HEK293 (cell line): Measurements from ENCODE around the gene NUDT3.

ENCODE experiments used
- CTCF ChIA-PET: fragments of 350-600 bp; formaldehyde crosslinking; extraction: SDS; loops from one replicate; lab custom pipeline; 2021; ENCODE audit warnings: antibody characterized with exemption; lab: Yijun Ruan, JAX
- POLR2A ChIA-PET: fragments of 300-600 bp; formaldehyde crosslinking; extraction: SDS; loops from one replicate; lab custom pipeline; 2020; ENCODE audit warnings: antibody characterized with exemption, inconsistent platforms; lab: Yijun Ruan, JAX
- H3K27ac ChIP-seq: fragments of 200-500 bp; sonication (Bioruptor generic); 2 replicates; pipeline ENCODE4 v1.5.1; 2014; ENCODE audit warnings: low read depth, low read length, control low read depth, inconsistent platforms; ENCODE audit errors: extremely low read depth
- H3K36me3 ChIP-seq, 2 experiments: fragments of 200-500 bp in 1 of 2; sonication (Bioruptor generic) in 1 of 2; 1 replicate in 1 of 2; 2 replicates in 1 of 2; pipeline ENCODE4 v1.5.1; 2014 to 2017; ENCODE audit warnings: inconsistent platforms in 2 of 2, low read length in 2 of 2; ENCODE audit not compliant: control insufficient read depth in 2 of 2, insufficient read depth in 1 of 2
- H3K4me1 ChIP-seq: fragments of 200-500 bp; sonication (Bioruptor generic); 2 replicates; pipeline ENCODE4 v1.5.1; 2014; ENCODE audit warnings: mild to moderate bottlenecking, low read length, inconsistent platforms; ENCODE audit not compliant: control insufficient read depth, insufficient read depth
- H3K4me3 ChIP-seq: 2 replicates; pipeline ENCODE4 v1.5.1; 2011; ENCODE audit warnings: low read depth, mild to moderate bottlenecking, control low read depth, low read length, moderate library complexity
- H3K9me3 ChIP-seq: fragments of 200-500 bp; sonication (Bioruptor generic); 2 replicates; pipeline ENCODE4 v1.5.1; 2014; ENCODE audit warnings: low read depth, low read length, inconsistent platforms; ENCODE audit not compliant: control insufficient read depth, insufficient read depth
- IKZF3 ChIP-seq: fragments of 450-650 bp; IDR thresholded peaks from 2 replicates; pipeline ENCODE4 v1.5.0; 2018; ENCODE audit warnings: missing biosample characterization, mild to moderate bottlenecking, missing genetic modification characterization, moderate library complexity
- OSR2 ChIP-seq: fragments of 450-650 bp; formaldehyde crosslinking; IDR thresholded peaks from 2 replicates; pipeline ENCODE4 v1.5.1; 2016; ENCODE audit warnings: missing biosample characterization, missing genetic modification characterization
- TSHZ1 ChIP-seq: fragments of 450-650 bp; formaldehyde crosslinking; IDR thresholded peaks from 2 replicates; pipeline ENCODE4 v1.5.1; 2016; ENCODE audit warnings: missing biosample characterization, missing genetic modification characterization, borderline replicate concordance
- ZNF10 ChIP-seq: fragments of 450-650 bp; formaldehyde crosslinking; IDR thresholded peaks from 2 replicates; pipeline ENCODE4 v1.5.1; 2017; ENCODE audit warnings: missing biosample characterization, missing genetic modification characterization
- ZNF132 ChIP-seq: fragments of 450-650 bp; formaldehyde crosslinking; IDR thresholded peaks from 2 replicates; pipeline ENCODE4 v1.5.1; 2017; ENCODE audit warnings: missing biosample characterization, missing genetic modification characterization, borderline replicate concordance
- ZNF148 ChIP-seq: fragments of 450-650 bp; formaldehyde crosslinking; IDR thresholded peaks from 2 replicates; pipeline ENCODE4 v1.5.0; 2017; ENCODE audit warnings: missing biosample characterization, missing genetic modification characterization, borderline replicate concordance
- ZNF211 ChIP-seq: fragments of 450-650 bp; formaldehyde crosslinking; IDR thresholded peaks from 2 replicates; pipeline ENCODE4 v1.5.1; 2016; ENCODE audit warnings: low read depth, missing biosample characterization, missing genetic modification characterization
- ZNF221 ChIP-seq: fragments of 450-650 bp; formaldehyde crosslinking; IDR thresholded peaks from 2 replicates; pipeline ENCODE4 v1.5.1; 2017; ENCODE audit warnings: missing biosample characterization, missing genetic modification characterization, borderline replicate concordance
- ZNF248 ChIP-seq: fragments of 450-650 bp; formaldehyde crosslinking; IDR thresholded peaks from 2 replicates; pipeline ENCODE4 v1.5.1; 2017; ENCODE audit warnings: missing biosample characterization, missing genetic modification characterization
- ZNF324 ChIP-seq: fragments of 450-650 bp; formaldehyde crosslinking; IDR thresholded peaks from 2 replicates; pipeline ENCODE4 v1.5.1; 2016; ENCODE audit warnings: missing biosample characterization, missing genetic modification characterization
- ZNF341 ChIP-seq: fragments of 450-650 bp; formaldehyde crosslinking; IDR thresholded peaks from 2 replicates; pipeline ENCODE4; 2016; ENCODE audit warnings: low read depth, missing biosample characterization, missing genetic modification characterization
- ZNF366 ChIP-seq: fragments of 450-650 bp; formaldehyde crosslinking; conservative IDR thresholded peaks from 2 replicates; pipeline ENCODE4 v1.5.1; 2016; ENCODE audit warnings: missing biosample characterization, missing genetic modification characterization
- ZNF473 ChIP-seq: fragments of 450-650 bp; formaldehyde crosslinking; IDR thresholded peaks from 2 replicates; pipeline ENCODE4 v1.5.1; 2017; ENCODE audit warnings: missing biosample characterization, missing genetic modification characterization
- ZNF585B ChIP-seq: fragments of 450-650 bp; formaldehyde crosslinking; IDR thresholded peaks from 2 replicates; pipeline ENCODE4 v1.5.1; 2016; ENCODE audit warnings: missing biosample characterization, missing genetic modification characterization
- ZNF692 ChIP-seq: fragments of 450-650 bp; formaldehyde crosslinking; IDR thresholded peaks from 2 replicates; pipeline ENCODE4 v1.5.1; 2016; ENCODE audit warnings: missing biosample characterization, missing genetic modification characterization
- ZNF830 ChIP-seq: fragments of 450-650 bp; IDR thresholded peaks from 2 replicates; pipeline ENCODE4 v1.5.0; 2018; ENCODE audit warnings: missing biosample characterization, missing genetic modification characterization, low read depth, mild to moderate bottlenecking, moderate library complexity
- ZSCAN30 ChIP-seq: fragments of 450-650 bp; IDR thresholded peaks from 2 replicates; pipeline ENCODE4 v1.5.1; 2018; ENCODE audit warnings: missing biosample characterization, mild to moderate bottlenecking, missing genetic modification characterization, moderate library complexity
- TF ChIP-seq, protein P1 (sequence below): fragments of 450-650 bp; formaldehyde crosslinking; IDR thresholded peaks from 2 replicates; pipeline ENCODE4 v1.5.1; 2016; ENCODE audit warnings: missing biosample characterization, missing genetic modification characterization
- TF ChIP-seq, protein P2 (sequence below): fragments of 450-650 bp; formaldehyde crosslinking; IDR thresholded peaks from 2 replicates; pipeline ENCODE4 v1.5.1; 2016; ENCODE audit warnings: missing biosample characterization, missing genetic modification characterization

The NUDT3 gene

GRCh38 chr6:34238585-34239499 is 153.6 kb downstream of the NUDT3 start (continued):
- TF ChIP-seq TSHZ1 (tag by site-specific recombination) (no peak), ZNF221 (no peak), ZNF148 (no peak), ZNF132 (tag by site-specific recombination) (no peak), ZNF585B (no peak), ZNF10 (tag by site-specific recombination) (no peak), OSR2 (tag by site-specific recombination) (no peak), IKZF3 (no peak), ZNF830 (tag by site-specific recombination) (no peak)

- Histone ChIP-seq H3K4me3 (peak overlapping the region; percentile 67), H3K9me3 (no peaks in the 10 kb centered on the region), H3K4me1 (peaks cover 6% of the 10 kb centered on the region; the same call in 1 of the 2 replicates), H3K36me3 (peaks cover 0 to 37% of the 10 kb centered on the region in 2 experiments; a peak in 1 of 3 replicates), H3K27ac (peak overlapping the region; percentile 88)
- CTCF ChIA-PET: interaction anchor here (1.7 to 1.8 kb wide), 2 partner anchors 11 to 42 kb away, joined by 9 to 10 read pairs; partner anchors contain the start of gene SMIM29
- POLR2A ChIA-PET: interaction anchor here (1.0 to 1.7 kb wide), 2 partner anchors 11 to 74 kb away, joined by 3 to 10 read pairs; partner anchors contain the start of gene SMIM29
- TF ChIP-seq, protein P1, sequence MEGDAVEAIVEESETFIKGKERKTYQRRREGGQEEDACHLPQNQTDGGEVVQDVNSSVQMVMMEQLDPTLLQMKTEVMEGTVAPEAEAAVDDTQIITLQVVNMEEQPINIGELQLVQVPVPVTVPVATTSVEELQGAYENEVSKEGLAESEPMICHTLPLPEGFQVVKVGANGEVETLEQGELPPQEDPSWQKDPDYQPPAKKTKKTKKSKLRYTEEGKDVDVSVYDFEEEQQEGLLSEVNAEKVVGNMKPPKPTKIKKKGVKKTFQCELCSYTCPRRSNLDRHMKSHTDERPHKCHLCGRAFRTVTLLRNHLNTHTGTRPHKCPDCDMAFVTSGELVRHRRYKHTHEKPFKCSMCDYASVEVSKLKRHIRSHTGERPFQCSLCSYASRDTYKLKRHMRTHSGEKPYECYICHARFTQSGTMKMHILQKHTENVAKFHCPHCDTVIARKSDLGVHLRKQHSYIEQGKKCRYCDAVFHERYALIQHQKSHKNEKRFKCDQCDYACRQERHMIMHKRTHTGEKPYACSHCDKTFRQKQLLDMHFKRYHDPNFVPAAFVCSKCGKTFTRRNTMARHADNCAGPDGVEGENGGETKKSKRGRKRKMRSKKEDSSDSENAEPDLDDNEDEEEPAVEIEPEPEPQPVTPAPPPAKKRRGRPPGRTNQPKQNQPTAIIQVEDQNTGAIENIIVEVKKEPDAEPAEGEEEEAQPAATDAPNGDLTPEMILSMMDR (tag by site-specific recombination): peak; percentile 74
- no peak for TF ChIP-seq ZNF248 (tag by site-specific recombination)
- TF ChIP-seq ZNF324 (tag by site-specific recombination): 0 out of 2 replicates have a peak, but pooled peaks have one; percentile 42
- TF ChIP-seq ZNF692 (tag by site-specific recombination): peak; percentile 78
- 0 out of 2 replicates have a peak, but pooled peaks have one; percentile 33 for TF ChIP-seq IKZF3
- no peak for TF ChIP-seq ZNF366
- TF ChIP-seq, protein P2, sequence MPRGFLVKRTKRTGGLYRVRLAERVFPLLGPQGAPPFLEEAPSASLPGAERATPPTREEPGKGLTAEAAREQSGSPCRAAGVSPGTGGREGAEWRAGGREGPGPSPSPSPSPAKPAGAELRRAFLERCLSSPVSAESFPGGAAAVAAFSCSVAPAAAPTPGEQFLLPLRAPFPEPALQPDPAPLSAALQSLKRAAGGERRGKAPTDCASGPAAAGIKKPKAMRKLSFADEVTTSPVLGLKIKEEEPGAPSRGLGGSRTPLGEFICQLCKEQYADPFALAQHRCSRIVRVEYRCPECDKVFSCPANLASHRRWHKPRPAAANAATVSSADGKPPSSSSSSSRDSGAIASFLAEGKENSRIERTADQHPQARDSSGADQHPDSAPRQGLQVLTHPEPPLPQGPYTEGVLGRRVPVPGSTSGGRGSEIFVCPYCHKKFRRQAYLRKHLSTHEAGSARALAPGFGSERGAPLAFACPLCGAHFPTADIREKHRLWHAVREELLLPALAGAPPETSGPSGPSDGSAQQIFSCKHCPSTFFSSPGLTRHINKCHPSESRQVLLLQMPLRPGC (tag by site-specific recombination): no peak
- 0 out of 2 replicates have a peak, but pooled peaks have one; percentile 10 for TF ChIP-seq ZNF341 (tag by site-specific recombination)
- no peak for TF ChIP-seq ZNF473
- peak; percentile 67 for TF ChIP-seq ZSCAN30 (tag by site-specific recombination)
- TF ChIP-seq ZNF211 (tag by site-specific recombination): no peak
Observed at GRCh38 chr6:34237722-34238584, 154.5 kb downstream of the NUDT3 start.
